Natural killer cell (primary cell): Measurements from ENCODE around the gene PGRMC2. TPM values are rescaled to one million over a fixed set of nuclear protein-coding genes. Genes with fewer than 3 reads are reported as not detected.
A peak's percentile ranks its signal among the peaks of the same experiment; 100 is the strongest.

ENCODE experiments used
- ATAC-seq, 3 donors: fragments of 150-1000 bp in 2 of 3; fragments of 200-7000 bp in 1 of 3; cut with Tn5 transposase; 1 replicate in 1 of 3; 2 replicates in 2 of 3; pipeline ENCODE4 v1.10.0; 2021; ENCODE audit warnings: mild to moderate bottlenecking in 2 of 3, moderate library complexity in 2 of 3
- DNase-seq, 2 donors: peaks; one replicate each; pipeline versions ENCODE4 v3.0.0 to v3.0.0-alpha.2; 2013 to 2021; ENCODE audit warnings: mixed read lengths in 1 of 2
- H3K27ac ChIP-seq: one replicate; pipeline ENCODE4 v1.5.1; 2013; ENCODE audit warnings: mild to moderate bottlenecking, low read length
- H3K27me3 ChIP-seq: one replicate; pipeline ENCODE4 v1.6.1; 2013; ENCODE audit warnings: low read length; ENCODE audit not compliant: control insufficient read depth, insufficient read depth
- H3K36me3 ChIP-seq: one replicate; pipeline ENCODE4 v1.6.1; 2013; ENCODE audit warnings: low read length; ENCODE audit not compliant: control insufficient read depth, insufficient read depth
- H3K4me1 ChIP-seq: one replicate; pipeline ENCODE4 v1.6.1; 2013; ENCODE audit warnings: low read length; ENCODE audit not compliant: control insufficient read depth, insufficient read depth
- H3K4me3 ChIP-seq: one replicate; pipeline ENCODE4 v1.5.1; 2013; ENCODE audit warnings: low read length
- H3K9me3 ChIP-seq: one replicate; pipeline ENCODE4 v1.6.1; 2013; ENCODE audit warnings: low read length; ENCODE audit not compliant: control insufficient read depth, insufficient read depth
- H3K27ac Mint-ChIP-seq, 2 donors: one replicate each; pipeline ENCODE4 v1.8.0; 2022; ENCODE audit warnings: mild to moderate bottlenecking in 2 of 2, mixed read lengths in 2 of 2, moderate library complexity in 1 of 2
- H3K27me3 Mint-ChIP-seq, 2 donors: one replicate each; pipeline ENCODE4 v1.8.0; 2022; ENCODE audit warnings: low read depth in 2 of 2, mixed read lengths in 2 of 2
- H3K36me3 Mint-ChIP-seq: one replicate; pipeline ENCODE4 v1.8.0; 2022; ENCODE audit warnings: mixed read lengths
- H3K4me1 Mint-ChIP-seq, 2 donors: one replicate each; pipeline ENCODE4 v1.8.0; 2022; ENCODE audit warnings: mixed read lengths in 2 of 2
- H3K4me3 Mint-ChIP-seq: one replicate; pipeline ENCODE4 v1.8.0; 2022; ENCODE audit warnings: mild to moderate bottlenecking, moderate library complexity, mixed read lengths
- H3K9me3 Mint-ChIP-seq, 2 donors: one replicate each; pipeline ENCODE4 v1.8.0; 2022; ENCODE audit warnings: mixed read lengths in 2 of 2
- WGBS: methylation state at CpG from one replicate; pipeline ENCODE4 v1.1.7; 2013; ENCODE audit warnings: missing lambda C conversion rate; ENCODE audit not compliant: insufficient coverage; 5-methylcytosine and 5-hydroxymethylcytosine counted together
- intact Hi-C: fragments of 100-400 bp; cut with micrococcal nuclease; formaldehyde crosslinking; loops from one replicate; pipeline ENCODE4 v1.14.2; 2022
- total RNA-seq, 4 donors: library from RNA; stranded (reverse); fragments of 120-200 nt in 1 of 4; gene quantifications; one replicate each; pipeline versions ENCODE4 v1.2.3 to v1.2.4, GENCODE V29; 2013 to 2022
- TF ChIP-seq, protein P1 (sequence below): fragments of 200-600 bp; IDR thresholded peaks from one replicate; pipeline ENCODE4 v1.8.0; 2022; ENCODE audit warnings: antibody characterized with exemption

Gene PGRMC2
- total RNA-seq, 3 donors from 2014 or later (not counting 1 experiment from before 2014, with no cell fraction given): 42.0 to 58.6 (median 53.2) TPM

DNA sequence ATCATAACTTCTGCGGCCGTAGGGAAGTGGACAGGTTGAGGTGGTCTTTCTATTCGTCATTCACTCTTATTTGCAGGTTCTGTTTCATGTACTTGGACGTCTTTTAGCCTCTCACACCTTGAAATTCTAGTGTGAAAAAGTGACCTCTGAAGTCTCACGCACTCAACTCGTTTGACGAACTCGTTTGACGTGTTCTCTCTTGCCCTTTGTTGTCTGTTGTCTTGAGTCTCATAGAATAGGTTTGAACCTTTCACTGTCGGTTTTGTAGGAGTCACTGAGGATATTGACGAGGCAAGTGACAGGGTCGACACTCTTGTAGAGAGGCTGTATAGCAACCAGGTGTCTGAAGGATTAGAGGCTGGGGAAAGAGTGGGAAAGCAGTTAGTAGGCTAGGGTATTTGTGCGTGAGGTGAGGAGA lies 1.1 kb upstream of the PGRMC2 start:
- ATAC-seq: peak; percentile 16 to 23 (median 21)

DNA sequence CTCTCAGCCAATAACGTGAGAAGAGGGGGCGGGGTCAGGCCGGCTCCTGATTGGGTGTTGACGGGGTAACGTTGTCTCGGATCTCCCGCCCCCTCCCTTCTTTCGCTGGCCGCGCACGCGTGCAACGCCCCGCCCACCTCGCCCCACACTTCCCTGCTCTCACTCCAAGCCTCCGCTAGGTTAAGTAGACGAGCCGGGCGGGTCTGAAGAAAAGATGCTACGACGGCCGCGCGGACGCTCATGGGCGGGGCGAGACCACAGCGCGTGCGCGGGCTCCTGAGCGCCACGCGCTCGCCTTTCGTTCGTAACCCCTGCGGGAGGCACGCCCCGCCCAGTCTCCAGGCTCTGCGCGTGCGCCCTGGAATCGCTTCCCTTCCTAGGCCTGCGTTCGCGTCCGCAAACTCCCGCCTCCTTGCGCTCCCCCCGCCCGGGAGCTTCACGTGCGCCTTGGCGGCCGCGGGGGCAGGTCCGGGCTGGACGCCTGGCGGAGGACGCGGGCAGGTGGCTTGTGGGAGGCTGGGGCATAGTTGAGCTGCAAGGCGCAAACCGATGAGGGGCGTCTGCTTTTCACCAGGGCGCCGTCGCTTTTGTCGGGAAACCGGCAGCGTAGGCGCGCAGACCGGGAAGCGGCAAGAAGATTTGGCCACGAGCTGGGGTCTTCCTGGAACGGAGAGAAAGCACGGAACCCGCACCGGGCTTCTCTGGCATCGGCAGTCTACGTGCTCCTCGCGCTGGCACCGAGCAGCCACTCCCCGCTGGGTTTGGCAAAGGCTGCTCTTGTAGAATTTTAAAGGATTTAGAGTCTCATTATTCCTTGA lies 467 bp upstream of the PGRMC2 start:
- peaks cover 0 to 2% of the 10 kb centered on the region in 2 donors for H3K27me3 Mint-ChIP-seq
- no peaks in the 10 kb centered on the region for H3K9me3 Mint-ChIP-seq
- Histone ChIP-seq H3K36me3 (no peaks in the 10 kb centered on the region), H3K9me3 (no peaks in the 10 kb centered on the region), H3K4me1 (peaks cover 16% of the 10 kb centered on the region), H3K27ac (peak overlapping the region; percentile 97), H3K4me3 (peak overlapping the region; percentile 87), H3K27me3 (no peaks in the 10 kb centered on the region)
- WGBS: under 1% methylated on average over 86 of the region's 86 CpGs
- H3K4me1 Mint-ChIP-seq: peaks cover 34 to 35% of the 10 kb centered on the region in 2 donors
- TF ChIP-seq, protein P1, sequence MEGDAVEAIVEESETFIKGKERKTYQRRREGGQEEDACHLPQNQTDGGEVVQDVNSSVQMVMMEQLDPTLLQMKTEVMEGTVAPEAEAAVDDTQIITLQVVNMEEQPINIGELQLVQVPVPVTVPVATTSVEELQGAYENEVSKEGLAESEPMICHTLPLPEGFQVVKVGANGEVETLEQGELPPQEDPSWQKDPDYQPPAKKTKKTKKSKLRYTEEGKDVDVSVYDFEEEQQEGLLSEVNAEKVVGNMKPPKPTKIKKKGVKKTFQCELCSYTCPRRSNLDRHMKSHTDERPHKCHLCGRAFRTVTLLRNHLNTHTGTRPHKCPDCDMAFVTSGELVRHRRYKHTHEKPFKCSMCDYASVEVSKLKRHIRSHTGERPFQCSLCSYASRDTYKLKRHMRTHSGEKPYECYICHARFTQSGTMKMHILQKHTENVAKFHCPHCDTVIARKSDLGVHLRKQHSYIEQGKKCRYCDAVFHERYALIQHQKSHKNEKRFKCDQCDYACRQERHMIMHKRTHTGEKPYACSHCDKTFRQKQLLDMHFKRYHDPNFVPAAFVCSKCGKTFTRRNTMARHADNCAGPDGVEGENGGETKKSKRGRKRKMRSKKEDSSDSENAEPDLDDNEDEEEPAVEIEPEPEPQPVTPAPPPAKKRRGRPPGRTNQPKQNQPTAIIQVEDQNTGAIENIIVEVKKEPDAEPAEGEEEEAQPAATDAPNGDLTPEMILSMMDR: no peak
- H3K4me3 Mint-ChIP-seq: peak overlapping the region; percentile 93
- peak overlapping the region; percentile 85 to 90 for H3K27ac Mint-ChIP-seq
- intact Hi-C loops: loop anchor here (1.0 to 5.0 kb wide), 5 partner anchors 226 to 805 kb away; partner anchors contain the start of genes LARP1B, PLK4 and SCLT1
- DNase-seq: peak; percentile 97 to 100
- peak; percentile 84 to 94 (median 85) for ATAC-seq
- no peaks in the 10 kb centered on the region for H3K36me3 Mint-ChIP-seq

More for the DNA sequence above, 1.1 kb upstream of the PGRMC2 start:
- TF ChIP-seq, protein P1: no peak
- H3K4me3 ChIP-seq: peak overlapping the region; percentile 87
- H3K9me3 ChIP-seq: no peaks in the 10 kb centered on the region
- peak overlapping the region; percentile 97 for H3K27ac ChIP-seq
- peaks cover 0 to 2% of the 10 kb centered on the region in 2 donors for H3K27me3 Mint-ChIP-seq
- H3K9me3 Mint-ChIP-seq: no peaks in the 10 kb centered on the region
- WGBS: 2% methylated on average over 13 of the region's 13 CpGs
- peak; percentile 30 to 87 for DNase-seq
- intact Hi-C loops: loop anchor here (1.0 to 5.0 kb wide), 4 partner anchors 226 to 574 kb away; partner anchors contain the start of genes LARP1B and PLK4
- no peaks in the 10 kb centered on the region for H3K27me3 ChIP-seq
- H3K36me3 Mint-ChIP-seq: no peaks in the 10 kb centered on the region
- peaks cover 34 to 35% of the 10 kb centered on the region in 2 donors for H3K4me1 Mint-ChIP-seq
- peak overlapping the region; percentile 88 for H3K4me3 Mint-ChIP-seq
- H3K36me3 ChIP-seq: no peaks in the 10 kb centered on the region
- peak overlapping the region; percentile 85 to 90 for H3K27ac Mint-ChIP-seq
- peaks cover 16% of the 10 kb centered on the region for H3K4me1 ChIP-seq

DNA sequence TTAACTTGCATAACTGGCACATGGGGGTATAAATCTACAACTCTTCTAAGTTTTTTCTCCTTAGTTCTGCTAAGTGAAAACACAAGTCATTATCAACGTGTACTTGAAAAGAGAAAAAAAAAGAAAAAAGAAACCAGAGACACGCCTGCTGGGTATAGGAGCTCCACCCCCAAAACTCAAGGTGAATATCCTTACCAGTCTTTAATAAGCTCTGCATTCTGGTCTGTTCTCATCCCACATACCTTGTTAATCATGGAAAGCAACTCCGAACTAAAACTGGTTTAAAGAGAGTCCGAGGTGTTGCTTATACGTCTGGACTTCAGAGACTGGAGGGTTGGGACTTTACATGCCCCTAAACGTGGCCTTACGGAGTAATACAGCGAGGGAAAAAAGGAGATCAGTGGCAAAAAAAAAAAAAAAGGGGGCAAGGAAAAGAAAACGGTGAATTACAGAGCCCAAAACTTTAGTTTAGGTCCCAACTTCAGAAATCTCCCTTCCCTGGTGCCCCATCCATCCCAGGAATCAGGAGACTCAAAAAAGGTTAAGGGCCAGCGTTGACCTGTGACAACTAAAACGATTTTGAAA lies 1.0 kb downstream of the PGRMC2 start:
- TF ChIP-seq, protein P1: no peak
- H3K9me3 Mint-ChIP-seq: no peaks in the 10 kb centered on the region
- Histone ChIP-seq H3K4me3 (peak overlapping the region; percentile 64), H3K4me1 (peaks cover 16% of the 10 kb centered on the region), H3K36me3 (no peaks in the 10 kb centered on the region), H3K27me3 (no peaks in the 10 kb centered on the region), H3K9me3 (no peaks in the 10 kb centered on the region), H3K27ac (peak overlapping the region; percentile 70)
- intact Hi-C loops: loop anchor here (2.0 to 5.0 kb wide), 4 partner anchors 224 to 806 kb away; partner anchors contain the start of genes LARP1B, PLK4 and SCLT1
- DNase-seq (peak in 1 of 2 donors; percentile 70), ATAC-seq (no peak)
- H3K4me1 Mint-ChIP-seq: peaks cover 43 to 44% of the 10 kb centered on the region in 2 donors
- WGBS: 0% methylated on average over 10 of the region's 11 CpGs
- peak overlapping the region; percentile 93 for H3K4me3 Mint-ChIP-seq
- H3K27ac Mint-ChIP-seq: peak overlapping the region; percentile 85 to 90
- no peaks in the 10 kb centered on the region for H3K36me3 Mint-ChIP-seq
- H3K27me3 Mint-ChIP-seq: peaks cover 0 to 2% of the 10 kb centered on the region in 2 donors
